Umbilical cord (tissue), 1 donor: ENCODE data around the gene RMC1. TPM values are rescaled to one million over a fixed set of nuclear protein-coding genes. Genes with fewer than 3 reads are reported as not detected.

Experiments used
- total RNA-seq: library from RNA; depleted of rRNA; stranded (reverse); fragments of >200 nt; gene quantifications from one replicate; pipeline ENCODE4 v1.2.3, GENCODE V29; 2014; ENCODE audit warnings: low replicate concordance; ENCODE audit not compliant: insufficient read depth

RMC1 gene
- total RNA-seq, 1 donor from 2014 or later: 205 TPM

Other genes with a start within 250 kb of the RMC1 start
- 108 TPM for gene RIOK3, start 50.2 kb upstream of the RMC1 start, total RNA-seq
- 28.6 TPM for gene NPC1, start 83.0 kb downstream of the RMC1 start, total RNA-seq
- 16.9 TPM for gene ANKRD29, start 159.4 kb downstream of the RMC1 start, total RNA-seq
- gene LAMA3, start 185.9 kb downstream of the RMC1 start, total RNA-seq: 50.6 TPM